NB4 (cell line): ENCODE results near the gene CEP162.
"Not testable (repeated sequence)": the region's sequence is repeated elsewhere in the genome, so short reads cannot be mapped to it uniquely, and the experiment has no call there.

Source experiments
- CTCF ChIP-seq: IDR thresholded peaks from one replicate; pipeline ENCODE4 v1.5.1; 2012; ENCODE audit warnings: low read depth, low read length
- POLR2A ChIP-seq: IDR thresholded peaks from 2 replicates; pipeline ENCODE4 v1.6.1; 2011; ENCODE audit warnings: mild to moderate bottlenecking; ENCODE audit not compliant: insufficient read length; ENCODE audit errors: extremely low read depth
- TF ChIP-seq, protein P1 (sequence below): IDR thresholded peaks from 2 replicates; pipeline ENCODE4 v1.6.1; 2011; ENCODE audit warnings: low read depth, low read length

DNA sequence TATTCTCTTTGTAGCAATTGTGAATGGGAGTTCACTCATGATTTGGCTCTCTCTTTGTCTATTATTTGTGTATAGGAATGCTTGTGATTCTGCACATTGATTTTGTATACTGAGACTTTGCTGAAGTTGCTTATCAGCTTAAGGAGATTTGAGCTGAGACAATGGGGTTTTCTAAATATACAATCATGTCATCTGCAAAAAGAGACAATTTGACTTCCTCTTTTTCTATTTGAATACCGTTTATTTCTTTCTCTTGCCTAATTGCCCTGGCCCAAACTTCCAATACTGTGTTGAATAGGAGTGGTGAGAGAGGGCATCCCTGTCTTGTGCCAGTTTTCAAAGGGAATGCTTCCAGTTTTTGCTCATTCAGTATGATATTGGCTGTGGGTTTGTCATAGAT is 116.1 kb downstream of the CEP162 start:
- TF ChIP-seq CTCF, POLR2A: not testable (repeated sequence)
- TF ChIP-seq, protein P1, sequence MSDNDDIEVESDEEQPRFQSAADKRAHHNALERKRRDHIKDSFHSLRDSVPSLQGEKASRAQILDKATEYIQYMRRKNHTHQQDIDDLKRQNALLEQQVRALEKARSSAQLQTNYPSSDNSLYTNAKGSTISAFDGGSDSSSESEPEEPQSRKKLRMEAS: not testable (repeated sequence)
